HG03565 (cell line): ENCODE results near the gene MARCHF10.

Experiments used
- ATAC-seq: cut with Tn5 transposase; IDR thresholded peaks from one replicate; pipeline ENCODE4 v1.9.1; 2021; ENCODE audit warnings: mild to moderate bottlenecking, moderate library complexity; ENCODE audit not compliant: unreplicated experiment

The MARCHF10 gene

GRCh38 chr17:62755141-62755851, 52.8 kb downstream of the MARCHF10 start:
- ATAC-seq: no peak

GRCh38 chr17:62754631-62755030, 53.5 kb downstream of the MARCHF10 start:
- ATAC-seq: no peak

GRCh38 chr17:62753562-62753961, 54.6 kb downstream of the MARCHF10 start:
- ATAC-seq: no peak

GRCh38 chr17:62751060-62751691, 56.9 kb downstream of the MARCHF10 start:
- no peak for ATAC-seq

- no peak for ATAC-seq
Observed at GRCh38 chr17:62750631-62751051, 57.5 kb downstream of the MARCHF10 start.

- no peak for ATAC-seq
Observed at GRCh38 chr17:62749926-62750325, 58.2 kb downstream of the MARCHF10 start.

- no peak for ATAC-seq
Observed at GRCh38 chr17:62746941-62747340, 61.2 kb downstream of the MARCHF10 start.

- no peak for ATAC-seq
Observed at GRCh38 chr17:62745806-62746205, 62.3 kb downstream of the MARCHF10 start.

- no peak for ATAC-seq
Observed at GRCh38 chr17:62744259-62744658, 63.9 kb downstream of the MARCHF10 start.

GRCh38 chr17:62741290-62741689, 66.8 kb downstream of the MARCHF10 start:
- no peak for ATAC-seq

- ATAC-seq: no peak
Observed at GRCh38 chr17:62739645-62740388, 68.3 kb downstream of the MARCHF10 start.

GRCh38 chr17:62738281-62738680, 69.8 kb downstream of the MARCHF10 start:
- no peak for ATAC-seq

GRCh38 chr17:62737513-62737912, 70.6 kb downstream of the MARCHF10 start:
- no peak for ATAC-seq

GRCh38 chr17:62735044-62735651, 73.0 kb downstream of the MARCHF10 start:
- no peak for ATAC-seq

GRCh38 chr17:62732125-62732524, 76.0 kb downstream of the MARCHF10 start:
- ATAC-seq: no peak

- ATAC-seq: no peak
Observed at GRCh38 chr17:62727916-62728672, 80.0 kb downstream of the MARCHF10 start.

GRCh38 chr17:62725791-62726249, 82.3 kb downstream of the MARCHF10 start:
- ATAC-seq: no peak

GRCh38 chr17:62724398-62725146, 83.5 kb downstream of the MARCHF10 start:
- ATAC-seq: peak; percentile 89

GRCh38 chr17:62723842-62724241, 84.3 kb downstream of the MARCHF10 start:
- no peak for ATAC-seq

GRCh38 chr17:62722625-62723024, 85.5 kb downstream of the MARCHF10 start:
- no peak for ATAC-seq
